Epidermal melanocyte (primary cell): ENCODE results near the gene DTD1.

Experiments used
- DNase-seq: peaks from one replicate; pipeline ENCODE4 v3.0.0; 2011; ENCODE audit warnings: low spot score; ENCODE audit not compliant: insufficient read length

The DTD1 gene, protein sequence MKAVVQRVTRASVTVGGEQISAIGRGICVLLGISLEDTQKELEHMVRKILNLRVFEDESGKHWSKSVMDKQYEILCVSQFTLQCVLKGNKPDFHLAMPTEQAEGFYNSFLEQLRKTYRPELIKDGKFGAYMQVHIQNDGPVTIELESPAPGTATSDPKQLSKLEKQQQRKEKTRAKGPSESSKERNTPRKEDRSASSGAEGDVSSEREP

GRCh38 chr20:18587665-18588573, at the start of gene DTD1:
TSS of gene DTD1 (plus strand) at chr20:18588054. CDS start at chr20:18588073, 19 bp downstream.
- DNase-seq: peak; percentile 52

- DNase-seq: no peak
These were observed 46.1 kb upstream of the DTD1 start for GRCh38 chr20:18541741-18542140.

GRCh38 chr20:18543216-18543615, 44.6 kb upstream of the DTD1 start:
- DNase-seq: no peak

GRCh38 chr20:18543932-18544331, 43.9 kb upstream of the DTD1 start:
- no peak for DNase-seq

GRCh38 chr20:18545566-18545965, 42.3 kb upstream of the DTD1 start:
- no peak for DNase-seq

DNA sequence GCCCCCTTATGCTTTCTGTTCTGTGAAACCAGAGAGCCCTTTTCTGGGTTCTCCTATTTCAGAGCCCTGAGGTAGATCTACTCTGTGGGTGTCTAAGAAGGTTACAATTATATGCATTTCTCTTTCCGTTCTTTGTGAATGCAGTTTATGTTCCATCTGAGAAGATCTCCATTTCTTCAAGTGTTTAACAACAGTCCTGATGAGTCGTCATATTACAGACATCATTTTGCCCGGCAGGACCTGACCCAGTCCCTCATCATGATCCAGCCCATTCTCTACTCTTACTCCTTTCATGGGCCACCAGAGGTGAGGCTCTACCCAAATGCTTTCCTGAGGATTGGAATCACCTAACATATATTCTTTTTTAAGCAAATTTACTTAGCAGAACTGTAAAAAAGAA, 39.4 kb upstream of the DTD1 start:
- DNase-seq: no peak

- DNase-seq: no peak
These were observed 34.1 kb upstream of the DTD1 start for GRCh38 chr20:18553746-18554145.

GRCh38 chr20:18566892-18567738, 20.7 kb upstream of the DTD1 start, which contains the start of gene SMIM26:
TSS of gene SMIM26 (plus strand) at chr20:18567432. CDS start at chr20:18567479, 47 bp downstream.
- peak; percentile 92 for DNase-seq

DNA sequence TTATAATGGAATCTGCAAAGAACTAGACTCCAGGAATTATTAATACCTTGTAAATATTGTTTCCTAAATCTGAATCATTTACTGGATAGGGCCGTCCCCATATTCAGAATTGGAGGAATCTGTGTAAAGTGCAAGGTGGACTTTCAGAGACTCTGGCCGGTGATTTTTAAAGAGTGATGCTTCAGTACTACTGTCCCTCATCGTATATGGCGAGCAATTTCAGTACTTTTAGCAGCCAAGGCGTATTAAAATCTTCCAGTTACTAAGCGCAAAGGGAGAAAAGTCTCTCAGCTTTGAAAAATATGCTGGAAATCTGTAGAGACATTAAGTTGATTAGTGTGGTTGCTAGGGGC, 20.1 kb upstream of the DTD1 start:
- DNase-seq: no peak

- no peak for DNase-seq
These were observed 16.8 kb upstream of the DTD1 start for GRCh38 chr20:18571009-18571408.

DNA sequence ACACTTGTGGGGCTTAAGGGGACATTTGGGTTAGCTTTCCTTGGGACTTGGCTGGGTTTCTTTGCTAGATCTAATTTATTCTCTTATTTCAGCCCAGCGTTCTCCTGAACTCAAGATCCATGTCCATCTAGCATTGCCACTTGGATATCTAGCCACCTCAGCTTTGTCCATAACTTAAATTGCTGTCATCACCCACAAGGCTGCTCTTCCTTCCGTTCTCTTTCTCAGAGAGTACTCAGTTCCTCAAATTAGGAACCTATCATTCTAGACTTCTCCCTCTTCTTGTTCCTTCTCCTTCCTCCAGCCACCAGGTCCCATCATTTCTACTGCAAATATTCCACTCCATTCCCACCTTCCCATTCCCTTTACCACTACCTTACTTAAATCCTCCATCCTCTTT, 16.3 kb upstream of the DTD1 start:
- no peak for DNase-seq

DNA sequence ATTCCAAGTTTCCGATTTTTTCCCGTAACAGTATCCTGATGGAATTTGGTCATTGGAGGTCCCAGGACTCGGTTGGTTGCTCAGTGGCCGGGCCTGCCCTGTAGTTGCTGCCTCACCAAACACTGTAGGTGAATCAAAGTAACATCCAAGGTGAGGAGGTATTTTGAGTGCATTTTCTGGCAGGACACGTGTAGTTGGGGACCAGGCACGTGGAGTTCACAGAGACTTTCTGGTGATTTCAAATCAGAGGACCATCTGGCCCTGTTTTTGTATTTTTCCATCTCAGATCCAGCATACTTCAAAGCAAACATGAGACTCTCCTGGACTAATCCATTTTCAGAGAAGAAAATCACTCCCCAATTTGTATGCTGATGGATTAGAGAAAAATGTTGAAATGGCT, 9.9 kb upstream of the DTD1 start:
- DNase-seq: no peak

- DNase-seq: no peak
These were observed 9.3 kb upstream of the DTD1 start for GRCh38 chr20:18578581-18578980.

DNA sequence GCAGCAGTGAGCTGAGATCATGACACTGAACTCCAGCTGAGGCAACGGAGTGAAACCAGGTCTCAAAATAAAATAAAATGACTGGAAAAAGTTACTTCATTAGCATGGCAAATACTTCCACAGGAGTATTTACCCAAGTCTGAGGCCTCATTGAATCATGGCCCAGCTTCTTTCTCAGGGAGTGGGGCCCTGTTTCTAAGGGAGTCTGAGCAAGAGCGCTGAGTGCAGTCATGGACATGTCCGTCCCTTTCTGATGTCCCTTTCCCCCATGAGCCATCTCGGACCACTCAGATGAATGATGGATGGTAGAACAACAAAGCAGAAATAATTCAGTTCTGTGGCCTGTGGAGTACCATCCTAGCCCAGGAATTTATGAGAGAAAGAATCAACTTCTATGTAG, 7.8 kb upstream of the DTD1 start:
- no peak for DNase-seq

DNA sequence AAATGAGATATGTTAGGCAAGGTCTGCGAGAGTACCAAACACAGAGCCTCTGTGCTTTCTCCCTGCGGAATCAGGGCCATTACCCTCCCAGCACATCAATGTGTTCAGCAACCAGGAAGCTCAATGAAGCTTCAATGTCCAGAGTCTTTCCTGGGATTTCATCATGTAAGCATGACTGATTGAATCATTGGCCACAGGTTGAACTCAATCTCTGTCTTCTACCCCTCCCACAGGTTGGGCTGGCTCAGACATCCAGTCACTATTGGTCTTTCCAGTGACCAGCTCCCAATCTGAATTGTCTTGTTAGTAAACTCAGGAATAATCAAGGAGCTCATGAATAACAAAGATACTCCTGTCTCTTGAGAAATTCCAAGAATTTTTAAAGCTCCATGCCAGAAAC, 2.7 kb upstream of the DTD1 start:
- no peak for DNase-seq

GRCh38 chr20:18588574-18588933, 700 bp downstream of the DTD1 start:
- DNase-seq: no peak

GRCh38 chr20:18589941-18590674, 2.3 kb downstream of the DTD1 start:
- no peak for DNase-seq

GRCh38 chr20:18596270-18596669, 8.4 kb downstream of the DTD1 start:
- DNase-seq: no peak

- DNase-seq: no peak
These were observed 21.9 kb downstream of the DTD1 start for GRCh38 chr20:18609741-18610140.

DNA sequence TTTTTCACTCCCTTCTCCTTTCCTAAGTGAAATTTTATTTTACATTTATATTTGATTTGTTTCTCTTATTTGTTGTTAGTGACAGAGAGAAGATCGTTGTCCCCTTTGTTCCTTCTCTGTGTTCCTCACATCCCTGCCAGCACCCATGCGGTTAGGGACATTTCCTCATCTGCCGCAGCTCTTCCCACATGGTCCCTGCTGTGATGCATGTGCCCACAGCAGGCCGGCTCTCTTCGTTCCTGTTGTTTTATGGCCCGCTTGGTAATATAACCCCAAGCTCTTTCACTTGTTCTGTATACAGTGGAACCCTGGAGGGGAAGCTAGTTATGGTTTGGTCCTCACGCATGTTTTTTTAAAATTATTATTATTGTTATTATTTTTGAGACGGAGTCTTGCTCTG, 23.6 kb downstream of the DTD1 start:
- no peak for DNase-seq

DNA sequence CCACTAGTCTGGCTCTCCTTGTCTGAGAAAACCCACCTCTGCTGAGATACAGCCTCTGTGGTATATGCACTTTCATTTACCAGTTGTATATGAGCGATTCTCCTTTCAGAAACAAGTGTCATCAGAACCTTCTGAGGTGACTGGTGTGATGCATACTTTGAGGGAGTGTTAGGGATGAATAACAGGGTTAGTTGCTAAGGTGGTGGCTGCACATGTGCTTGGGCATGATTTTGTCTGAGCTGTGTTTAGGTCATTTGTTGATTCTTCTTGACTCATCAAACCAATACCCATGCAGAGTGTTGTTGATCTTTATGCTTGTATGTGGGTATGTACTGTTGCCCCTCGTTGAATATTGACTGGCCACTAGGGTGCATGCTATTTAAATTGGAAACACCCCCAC, 25.7 kb downstream of the DTD1 start:
- DNase-seq: no peak
